HepG2 (cell line): ENCODE results near the gene BSND. TPM values are rescaled to one million over a fixed set of nuclear protein-coding genes. Genes with fewer than 3 reads are reported as not detected.

ENCODE experiments used
- JARID2 ChIP-seq: sonication (generic); formaldehyde crosslinking; IDR thresholded peaks from 2 replicates; pipeline ENCODE4 v1.8.1; 2023; ENCODE audit warnings: missing genetic modification reagents, inconsistent platforms; ENCODE audit not compliant: insufficient replicate concordance
- MED13 ChIP-seq: sonication (generic); formaldehyde crosslinking; IDR thresholded peaks from 2 replicates; pipeline ENCODE4 v1.5.0; 2020; ENCODE audit warnings: missing genetic modification reagents
- MTA3 ChIP-seq: sonication (generic); formaldehyde crosslinking; IDR thresholded peaks from 2 replicates; pipeline ENCODE4 v1.4.0; 2020; ENCODE audit warnings: missing genetic modification reagents
- SNRNP70 ChIP-seq: fragments of 200-400 bp; formaldehyde crosslinking; IDR thresholded peaks from 2 replicates; pipeline ENCODE4 v1.6.1; 2017; ENCODE audit warnings: mild to moderate bottlenecking, low read depth, low read length, moderate library complexity
- SYNCRIP ChIP-seq: fragments of 200-400 bp; formaldehyde crosslinking; IDR thresholded peaks from 2 replicates; pipeline ENCODE4 v1.6.1; 2018; ENCODE audit warnings: mild to moderate bottlenecking, low read depth, low read length; ENCODE audit not compliant: insufficient read depth
- THYN1 ChIP-seq: sonication (generic); formaldehyde crosslinking; IDR thresholded peaks from 2 replicates; pipeline ENCODE4 v1.8.1; 2023; ENCODE audit warnings: low read depth, mild to moderate bottlenecking, moderate library complexity, missing genetic modification reagents, borderline replicate concordance
- TP53 ChIP-seq: sonication (generic); formaldehyde crosslinking; conservative IDR thresholded peaks from 2 replicates; pipeline ENCODE4 v1.4.0; 2020; ENCODE audit warnings: missing genetic modification reagents
- U2AF1 ChIP-seq: fragments of 200-400 bp; formaldehyde crosslinking; optimal IDR thresholded peaks from 2 replicates; pipeline ENCODE3; 2017; ENCODE audit warnings: mild to moderate bottlenecking, low read depth, low read length
- ZBTB21 ChIP-seq: sonication (generic); formaldehyde crosslinking; IDR thresholded peaks from 2 replicates; pipeline ENCODE4 v1.4.0; 2020; ENCODE audit warnings: missing genetic modification reagents
- ZFP1 ChIP-seq: IDR thresholded peaks from 2 replicates; pipeline ENCODE4 v1.6.1; 2016
- ZNF20 ChIP-seq: sonication (generic); formaldehyde crosslinking; IDR thresholded peaks from 2 replicates; pipeline ENCODE4 v1.4.0; 2020; ENCODE audit warnings: mild to moderate bottlenecking, moderate library complexity, missing genetic modification reagents
- ZNF333 ChIP-seq: sonication (generic); formaldehyde crosslinking; IDR thresholded peaks from 2 replicates; pipeline ENCODE4 v1.4.0; 2020; ENCODE audit warnings: mild to moderate bottlenecking, missing genetic modification reagents, borderline replicate concordance
- ZSCAN20 ChIP-seq: sonication (generic); formaldehyde crosslinking; IDR thresholded peaks from 2 replicates; pipeline ENCODE4 v1.4.0; 2020; ENCODE audit warnings: missing genetic modification reagents, mild to moderate bottlenecking, borderline replicate concordance
- ZZZ3 ChIP-seq: sonication (generic); formaldehyde crosslinking; IDR thresholded peaks from 2 replicates; pipeline ENCODE4 v1.4.0; 2020; ENCODE audit warnings: missing genetic modification reagents, mild to moderate bottlenecking, borderline replicate concordance
- polyA plus RNA-seq, 8 experiments: library from polyadenylated mRNA; depleted of rRNA in 3 of 8; stranded (reverse) in 7 of 8; unstranded in 1 of 8; fragments of >200 nt; fragmentation: Illumina TruSeq in 4 of 8; extraction: Trizol in 4 of 8; gene quantifications; 2 replicates each; pipeline versions ENCODE4 v1.2.1 to v1.2.3, GENCODE V29; 2011 to 2016; ENCODE audit warnings: low read depth in 4 of 8, missing spikeins in 1 of 8, mixed read lengths in 1 of 8; ENCODE audit not compliant: insufficient read depth in 1 of 8
- total RNA-seq, 5 experiments: library from RNA; depleted of rRNA; stranded (reverse); fragments of >200 nt; fragmentation: Illumina TruSeq; extraction: Trizol; gene quantifications; 2 replicates each; pipeline ENCODE4 v1.2.3, GENCODE V29; 2016; ENCODE audit warnings: low read depth in 1 of 5
- TF ChIP-seq, protein P1 (sequence below): sonication (generic); formaldehyde crosslinking; IDR thresholded peaks from 2 replicates; pipeline ENCODE4 v1.4.0; 2020; ENCODE audit warnings: missing genetic modification reagents
- TF ChIP-seq, protein P2 (sequence below): sonication (generic); formaldehyde crosslinking; IDR thresholded peaks from 2 replicates; pipeline ENCODE4 v1.4.0; 2020; ENCODE audit warnings: mild to moderate bottlenecking, missing genetic modification reagents, borderline replicate concordance
- TF ChIP-seq, protein P3 (sequence below): conservative IDR thresholded peaks from 2 replicates; pipeline ENCODE4 v1.6.1; 2018; ENCODE audit warnings: missing genetic modification reagents
- TF ChIP-seq, protein P4 (sequence below): IDR thresholded peaks from 2 replicates; pipeline ENCODE4 v1.6.1; 2016; ENCODE audit warnings: missing compliant biosample characterization, missing genetic modification reagents, borderline replicate concordance
- TF ChIP-seq, protein P5 (sequence below): sonication (generic); formaldehyde crosslinking; IDR thresholded peaks from 2 replicates; pipeline ENCODE4 v1.5.0; 2020; ENCODE audit warnings: missing genetic modification reagents

BSND gene
- total and polyA plus RNA-seq, 2 of the 13 experiments (the other 11 are each of a cell fraction or from before 2014, with no cell fraction given) = not detected

DNA sequence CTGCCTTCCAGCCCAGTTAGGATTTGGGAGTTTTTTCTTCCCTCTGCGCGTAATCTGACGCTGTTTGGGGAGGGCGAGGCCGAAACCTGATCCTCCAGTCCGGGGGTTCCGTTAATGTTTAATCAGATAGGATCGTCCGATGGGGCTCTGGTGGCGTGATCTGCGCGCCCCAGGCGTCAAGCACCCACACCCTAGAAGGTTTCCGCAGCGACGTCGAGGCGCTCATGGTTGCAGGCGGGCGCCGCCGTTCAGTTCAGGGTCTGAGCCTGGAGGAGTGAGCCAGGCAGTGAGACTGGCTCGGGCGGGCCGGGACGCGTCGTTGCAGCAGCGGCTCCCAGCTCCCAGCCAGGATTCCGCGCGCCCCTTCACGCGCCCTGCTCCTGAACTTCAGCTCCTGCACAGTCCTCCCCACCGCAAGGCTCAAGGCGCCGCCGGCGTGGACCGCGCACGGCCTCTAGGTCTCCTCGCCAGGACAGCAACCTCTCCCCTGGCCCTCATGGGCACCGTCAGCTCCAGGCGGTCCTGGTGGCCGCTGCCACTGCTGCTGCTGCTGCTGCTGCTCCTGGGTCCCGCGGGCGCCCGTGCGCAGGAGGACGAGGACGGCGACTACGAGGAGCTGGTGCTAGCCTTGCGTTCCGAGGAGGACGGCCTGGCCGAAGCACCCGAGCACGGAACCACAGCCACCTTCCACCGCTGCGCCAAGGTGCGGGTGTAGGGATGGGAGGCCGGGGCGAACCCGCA is 40.8 kb downstream of the BSND start, which contains the start of gene PCSK9 (continued):
- TF ChIP-seq THYN1 (CRISPR knock-in tag) = 0 out of 2 replicates have a peak, but pooled peaks have one; percentile 73
- TF ChIP-seq, protein P1, sequence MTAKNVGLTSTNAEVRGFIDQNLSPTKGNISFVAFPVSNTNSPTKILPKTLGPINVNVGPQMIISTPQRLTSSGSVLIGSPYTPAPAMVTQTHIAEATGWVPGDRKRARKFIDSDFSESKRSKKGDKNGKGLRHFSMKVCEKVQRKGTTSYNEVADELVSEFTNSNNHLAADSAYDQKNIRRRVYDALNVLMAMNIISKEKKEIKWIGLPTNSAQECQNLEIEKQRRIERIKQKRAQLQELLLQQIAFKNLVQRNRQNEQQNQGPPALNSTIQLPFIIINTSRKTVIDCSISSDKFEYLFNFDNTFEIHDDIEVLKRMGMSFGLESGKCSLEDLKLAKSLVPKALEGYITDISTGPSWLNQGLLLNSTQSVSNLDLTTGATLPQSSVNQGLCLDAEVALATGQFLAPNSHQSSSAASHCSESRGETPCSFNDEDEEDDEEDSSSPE (CRISPR knock-in tag) = peak; percentile 84
- TF ChIP-seq ZBTB21 (CRISPR knock-in tag) = no peak
- no peak for TF ChIP-seq SNRNP70
- TF ChIP-seq, protein P2, sequence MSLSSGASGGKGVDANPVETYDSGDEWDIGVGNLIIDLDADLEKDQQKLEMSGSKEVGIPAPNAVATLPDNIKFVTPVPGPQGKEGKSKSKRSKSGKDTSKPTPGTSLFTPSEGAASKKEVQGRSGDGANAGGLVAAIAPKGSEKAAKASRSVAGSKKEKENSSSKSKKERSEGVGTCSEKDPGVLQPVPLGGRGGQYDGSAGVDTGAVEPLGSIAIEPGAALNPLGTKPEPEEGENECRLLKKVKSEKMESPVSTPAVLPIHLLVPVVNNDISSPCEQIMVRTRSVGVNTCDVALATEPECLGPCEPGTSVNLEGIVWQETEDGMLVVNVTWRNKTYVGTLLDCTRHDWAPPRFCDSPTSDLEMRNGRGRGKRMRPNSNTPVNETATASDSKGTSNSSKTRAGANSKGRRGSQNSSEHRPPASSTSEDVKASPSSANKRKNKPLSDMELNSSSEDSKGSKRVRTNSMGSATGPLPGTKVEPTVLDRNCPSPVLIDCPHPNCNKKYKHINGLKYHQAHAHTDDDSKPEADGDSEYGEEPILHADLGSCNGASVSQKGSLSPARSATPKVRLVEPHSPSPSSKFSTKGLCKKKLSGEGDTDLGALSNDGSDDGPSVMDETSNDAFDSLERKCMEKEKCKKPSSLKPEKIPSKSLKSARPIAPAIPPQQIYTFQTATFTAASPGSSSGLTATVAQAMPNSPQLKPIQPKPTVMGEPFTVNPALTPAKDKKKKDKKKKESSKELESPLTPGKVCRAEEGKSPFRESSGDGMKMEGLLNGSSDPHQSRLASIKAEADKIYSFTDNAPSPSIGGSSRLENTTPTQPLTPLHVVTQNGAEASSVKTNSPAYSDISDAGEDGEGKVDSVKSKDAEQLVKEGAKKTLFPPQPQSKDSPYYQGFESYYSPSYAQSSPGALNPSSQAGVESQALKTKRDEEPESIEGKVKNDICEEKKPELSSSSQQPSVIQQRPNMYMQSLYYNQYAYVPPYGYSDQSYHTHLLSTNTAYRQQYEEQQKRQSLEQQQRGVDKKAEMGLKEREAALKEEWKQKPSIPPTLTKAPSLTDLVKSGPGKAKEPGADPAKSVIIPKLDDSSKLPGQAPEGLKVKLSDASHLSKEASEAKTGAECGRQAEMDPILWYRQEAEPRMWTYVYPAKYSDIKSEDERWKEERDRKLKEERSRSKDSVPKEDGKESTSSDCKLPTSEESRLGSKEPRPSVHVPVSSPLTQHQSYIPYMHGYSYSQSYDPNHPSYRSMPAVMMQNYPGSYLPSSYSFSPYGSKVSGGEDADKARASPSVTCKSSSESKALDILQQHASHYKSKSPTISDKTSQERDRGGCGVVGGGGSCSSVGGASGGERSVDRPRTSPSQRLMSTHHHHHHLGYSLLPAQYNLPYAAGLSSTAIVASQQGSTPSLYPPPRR (CRISPR knock-in tag) = peak; percentile 65; the same call in 1 of the 2 replicates
- TF ChIP-seq, protein P3, sequence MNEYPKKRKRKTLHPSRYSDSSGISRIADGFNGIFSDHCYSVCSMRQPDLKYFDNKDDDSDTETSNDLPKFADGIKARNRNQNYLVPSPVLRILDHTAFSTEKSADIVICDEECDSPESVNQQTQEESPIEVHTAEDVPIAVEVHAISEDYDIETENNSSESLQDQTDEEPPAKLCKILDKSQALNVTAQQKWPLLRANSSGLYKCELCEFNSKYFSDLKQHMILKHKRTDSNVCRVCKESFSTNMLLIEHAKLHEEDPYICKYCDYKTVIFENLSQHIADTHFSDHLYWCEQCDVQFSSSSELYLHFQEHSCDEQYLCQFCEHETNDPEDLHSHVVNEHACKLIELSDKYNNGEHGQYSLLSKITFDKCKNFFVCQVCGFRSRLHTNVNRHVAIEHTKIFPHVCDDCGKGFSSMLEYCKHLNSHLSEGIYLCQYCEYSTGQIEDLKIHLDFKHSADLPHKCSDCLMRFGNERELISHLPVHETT (CRISPR knock-in tag) = no peak
- no peak for TF ChIP-seq JARID2 (CRISPR knock-in tag)
- TF ChIP-seq SYNCRIP = no peak
- peak; percentile 53; the same call in 1 of the 2 replicates for TF ChIP-seq ZNF333 (CRISPR knock-in tag)
- 0 out of 2 replicates have a peak, but pooled peaks have one; percentile 58 for TF ChIP-seq TP53
- TF ChIP-seq ZZZ3 = no peak
- TF ChIP-seq MED13 (CRISPR knock-in tag) = peak; percentile 93
- TF ChIP-seq MTA3 (CRISPR knock-in tag) = no peak
- TF ChIP-seq, protein P4, sequence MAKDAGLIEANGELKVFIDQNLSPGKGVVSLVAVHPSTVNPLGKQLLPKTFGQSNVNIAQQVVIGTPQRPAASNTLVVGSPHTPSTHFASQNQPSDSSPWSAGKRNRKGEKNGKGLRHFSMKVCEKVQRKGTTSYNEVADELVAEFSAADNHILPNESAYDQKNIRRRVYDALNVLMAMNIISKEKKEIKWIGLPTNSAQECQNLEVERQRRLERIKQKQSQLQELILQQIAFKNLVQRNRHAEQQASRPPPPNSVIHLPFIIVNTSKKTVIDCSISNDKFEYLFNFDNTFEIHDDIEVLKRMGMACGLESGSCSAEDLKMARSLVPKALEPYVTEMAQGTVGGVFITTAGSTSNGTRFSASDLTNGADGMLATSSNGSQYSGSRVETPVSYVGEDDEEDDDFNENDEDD (CRISPR knock-in tag) = peak; percentile 78; the same call in 1 of the 2 replicates
- TF ChIP-seq ZSCAN20 (CRISPR knock-in tag) = no peak; the same call in 1 of the 2 replicates
- 0 out of 2 replicates have a peak, but pooled peaks have one; percentile 54 for TF ChIP-seq ZFP1
- 0 out of 2 replicates have a peak, but pooled peaks have one; percentile 37 for TF ChIP-seq ZNF20 (CRISPR knock-in tag)
- no peak for TF ChIP-seq U2AF1
- TF ChIP-seq, protein P5, sequence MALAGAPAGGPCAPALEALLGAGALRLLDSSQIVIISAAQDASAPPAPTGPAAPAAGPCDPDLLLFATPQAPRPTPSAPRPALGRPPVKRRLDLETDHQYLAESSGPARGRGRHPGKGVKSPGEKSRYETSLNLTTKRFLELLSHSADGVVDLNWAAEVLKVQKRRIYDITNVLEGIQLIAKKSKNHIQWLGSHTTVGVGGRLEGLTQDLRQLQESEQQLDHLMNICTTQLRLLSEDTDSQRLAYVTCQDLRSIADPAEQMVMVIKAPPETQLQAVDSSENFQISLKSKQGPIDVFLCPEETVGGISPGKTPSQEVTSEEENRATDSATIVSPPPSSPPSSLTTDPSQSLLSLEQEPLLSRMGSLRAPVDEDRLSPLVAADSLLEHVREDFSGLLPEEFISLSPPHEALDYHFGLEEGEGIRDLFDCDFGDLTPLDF (CRISPR knock-in tag) = 0 out of 2 replicates have a peak, but pooled peaks have one; percentile 32
